Liver (tissue), 9 donors: ENCODE results near the gene ELOA. TPM values are rescaled to one million over a fixed set of nuclear protein-coding genes. Genes with fewer than 3 reads are reported as not detected.
"Not testable (repeated sequence)": the region's sequence is repeated elsewhere in the genome, so short reads cannot be mapped to it uniquely, and the experiment has no call there.

ENCODE experiments used
- DNase-seq: peaks from one replicate; pipeline ENCODE4 v3.0.0-alpha.2; 2017; ENCODE audit warnings: low spot score
- H3K27ac ChIP-seq, 2 donors: one replicate each; pipeline ENCODE4 v1.7.0; 2013; ENCODE audit warnings: inconsistent platforms in 2 of 2, low read length in 2 of 2, control low read depth in 1 of 2, low read depth in 1 of 2, mild to moderate bottlenecking in 1 of 2
- H3K27me3 ChIP-seq, 4 donors: one replicate each; pipeline versions ENCODE4 v1.6.1 to v1.7.0; 2013; ENCODE audit warnings: low read length in 3 of 4, inconsistent platforms in 1 of 4, mild to moderate bottlenecking in 1 of 4, moderate library complexity in 1 of 4; ENCODE audit not compliant: control insufficient read depth in 4 of 4, insufficient read depth in 4 of 4
- H3K36me3 ChIP-seq, 4 donors: one replicate each; pipeline versions ENCODE4 v1.6.1 to v1.7.0; 2013; ENCODE audit warnings: low read length in 3 of 4, mild to moderate bottlenecking in 3 of 4, low read depth in 1 of 4, moderate library complexity in 1 of 4; ENCODE audit not compliant: control insufficient read depth in 4 of 4, insufficient read depth in 3 of 4
- H3K4me1 ChIP-seq, 4 donors: one replicate each; pipeline versions ENCODE4 v1.6.1 to v1.7.0; 2013; ENCODE audit warnings: low read length in 3 of 4, mild to moderate bottlenecking in 3 of 4, moderate library complexity in 1 of 4; ENCODE audit not compliant: control insufficient read depth in 4 of 4, insufficient read depth in 4 of 4
- H3K4me3 ChIP-seq, 3 donors: one replicate each; pipeline versions ENCODE4 v1.6.1 to v1.7.0; 2013; ENCODE audit warnings: low read length in 3 of 3, control low read depth in 1 of 3, low read depth in 1 of 3, mild to moderate bottlenecking in 1 of 3
- H3K9ac ChIP-seq, 2 donors: one replicate each; pipeline ENCODE4 v1.7.0; 2013; ENCODE audit warnings: low read length in 2 of 2, mild to moderate bottlenecking in 2 of 2, moderate library complexity in 2 of 2, control low read depth in 1 of 2, low read depth in 1 of 2
- H3K9me3 ChIP-seq, 4 donors: one replicate each; pipeline versions ENCODE4 v1.6.1 to v1.7.0; 2013; ENCODE audit warnings: low read length in 3 of 4; ENCODE audit not compliant: control insufficient read depth in 4 of 4
- EGR1 ChIP-seq, 2 donors: IDR thresholded peaks; 2 replicates each; pipeline ENCODE4 v1.6.1; 2016 to 2018; ENCODE audit warnings: antibody characterized with exemption in 2 of 2, low read depth in 2 of 2
- FOXA1 ChIP-seq: IDR thresholded peaks from 2 replicates; pipeline ENCODE4 v1.6.1; 2016; ENCODE audit warnings: antibody characterized with exemption
- FOXA2 ChIP-seq: IDR thresholded peaks from 2 replicates; pipeline ENCODE4 v1.6.1; 2016; ENCODE audit warnings: antibody characterized with exemption
- GABPA ChIP-seq, 2 donors: IDR thresholded peaks in 1 of 2; conservative IDR thresholded peaks in 1 of 2; 2 replicates each; pipeline ENCODE4 v1.6.1; 2016; ENCODE audit warnings: antibody characterized with exemption in 2 of 2, mild to moderate bottlenecking in 1 of 2, moderate library complexity in 1 of 2
- HNF4A ChIP-seq, 2 donors: conservative IDR thresholded peaks; 2 replicates each; pipeline ENCODE4 v1.6.1; 2016; ENCODE audit warnings: antibody characterized with exemption in 2 of 2, mild to moderate bottlenecking in 2 of 2
- HNF4G ChIP-seq: IDR thresholded peaks from 2 replicates; pipeline ENCODE4 v1.6.1; 2016; ENCODE audit warnings: antibody characterized with exemption
- JUND ChIP-seq, 2 donors: IDR thresholded peaks; 2 replicates each; pipeline ENCODE4 v1.6.1; 2016; ENCODE audit warnings: antibody characterized with exemption in 2 of 2
- NR2F2 ChIP-seq: IDR thresholded peaks from 2 replicates; pipeline ENCODE4 v1.6.1; 2016; ENCODE audit warnings: antibody characterized with exemption
- RAD21 ChIP-seq, 2 donors: IDR thresholded peaks; 2 replicates each; pipeline ENCODE4 v1.6.1; 2016; ENCODE audit warnings: antibody characterized with exemption in 2 of 2, mild to moderate bottlenecking in 2 of 2
- RXRA ChIP-seq, 2 donors: IDR thresholded peaks; 2 replicates each; pipeline ENCODE4 v1.6.1; 2017 to 2018; ENCODE audit warnings: antibody characterized with exemption in 2 of 2, mild to moderate bottlenecking in 1 of 2
- TAF1 ChIP-seq: conservative IDR thresholded peaks from 2 replicates; pipeline ENCODE4 v1.6.1; 2016; ENCODE audit warnings: antibody characterized with exemption, mild to moderate bottlenecking
- YY1 ChIP-seq: IDR thresholded peaks from 2 replicates; pipeline ENCODE4 v1.6.1; 2016; ENCODE audit warnings: antibody characterized with exemption, mild to moderate bottlenecking
- WGBS: extraction: QIAGEN DNeasy Blood & Tissue Kit; methylation state at CpG from one replicate; pipeline ENCODE4 v1.1.7; 2013; 5-methylcytosine and 5-hydroxymethylcytosine counted together
- polyA plus RNA-seq, 2 donors: library from polyadenylated mRNA; stranded (reverse) in 1 of 2; unstranded in 1 of 2; fragments of 200-250 nt in 1 of 2; fragments of >200 nt in 1 of 2; fragmentation: Nextera tagmentation in 1 of 2; extraction: Ambion mirVana in 1 of 2; gene quantifications; one replicate each; pipeline versions ENCODE4 v1.2.1 to v1.2.3, GENCODE V29; 2013 to 2015
- total RNA-seq, 2 donors: library from RNA; depleted of rRNA; stranded (reverse); fragments of >200 nt; gene quantifications; one replicate each; pipeline ENCODE4 v1.2.3, GENCODE V29; 2014
- TF ChIP-seq, protein P1 (sequence below): IDR thresholded peaks from 2 replicates; pipeline ENCODE4 v1.6.1; 2016; ENCODE audit warnings: antibody characterized with exemption
- TF ChIP-seq, protein P2 (sequence below): IDR thresholded peaks from 2 replicates; pipeline ENCODE4 v1.6.1; 2016; ENCODE audit warnings: antibody characterized with exemption, mild to moderate bottlenecking
- TF ChIP-seq, protein P3 (sequence below): IDR thresholded peaks from 2 replicates; pipeline ENCODE4 v1.6.1; 2016; ENCODE audit warnings: antibody characterized with exemption
- donor health status: healthy.
- donor health status: healthy.
- donor health status: healthy.
- donor health status: healthy.
- donor health status: healthy.

Gene ELOA
- total and polyA plus RNA-seq, 4 donors = 11.1 to 34.9 (median 24.3) TPM

DNA sequence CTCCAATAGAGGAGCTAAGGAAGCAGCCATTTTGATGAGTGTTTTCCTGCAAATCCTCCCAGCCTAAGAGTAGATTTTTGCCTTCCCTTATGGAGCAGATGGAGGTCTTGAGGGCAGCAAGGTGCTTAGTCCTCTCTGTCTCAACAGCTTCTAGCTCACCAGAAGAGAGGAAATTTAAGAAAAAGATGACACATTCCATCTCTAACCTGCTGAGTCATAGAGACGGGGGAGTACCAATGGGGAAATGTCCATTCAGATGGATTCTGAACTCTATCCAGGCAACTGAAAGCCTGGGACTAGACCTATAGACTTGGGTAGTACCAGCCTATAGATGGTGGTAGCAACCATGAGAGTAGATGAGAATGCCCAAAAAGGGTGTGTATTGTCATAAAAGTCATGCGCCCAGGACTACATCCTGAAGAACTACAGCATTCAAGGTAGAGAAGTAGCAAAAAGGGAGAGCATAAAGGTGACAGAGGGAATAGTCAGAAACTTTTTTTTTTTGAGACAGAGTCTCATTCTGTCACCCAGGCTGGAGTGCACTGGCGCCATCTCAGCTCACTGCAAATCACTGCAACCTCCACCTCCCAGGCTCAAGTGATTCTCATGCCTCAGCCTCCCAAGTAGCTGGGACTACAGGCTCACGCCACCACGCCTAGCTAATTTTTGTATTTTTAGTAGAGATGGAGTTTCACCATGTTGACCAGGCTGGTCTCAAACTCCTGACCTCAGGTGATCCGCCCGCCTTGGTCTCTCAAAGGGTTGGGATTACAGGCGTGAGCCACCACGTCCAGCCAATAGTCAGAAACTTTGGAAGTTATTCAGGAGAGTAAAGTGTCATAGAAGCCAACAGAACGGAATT lies 10.7 kb upstream of the ELOA start:
- no peak for DNase-seq
- WGBS = 94% methylated on average over 10 of the region's 10 CpGs
- H3K27me3 ChIP-seq = no peaks in the 10 kb centered on the region

DNA sequence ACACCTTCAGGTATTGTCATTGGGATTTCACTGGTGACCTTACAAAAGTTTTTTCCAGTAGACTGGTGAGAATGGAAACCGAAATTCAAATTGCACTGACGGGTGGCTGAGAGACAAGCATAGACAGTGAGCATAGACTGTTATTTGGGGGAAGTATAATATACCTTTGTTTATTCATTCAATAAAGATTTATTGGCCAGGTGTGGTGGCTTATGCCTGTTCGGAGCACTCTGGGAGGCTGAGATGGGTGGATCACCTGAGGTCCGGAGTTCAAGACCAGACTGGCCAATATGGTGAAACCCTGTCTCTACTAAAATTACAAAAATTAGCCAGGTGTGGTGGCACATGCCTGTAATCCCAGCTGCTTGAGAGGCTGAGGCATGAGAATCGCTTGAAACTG lies 10.0 kb upstream of the ELOA start:
- H3K27ac ChIP-seq, H3K4me3 ChIP-seq, H3K27me3 ChIP-seq, H3K36me3 ChIP-seq, DNase-seq, H3K9ac ChIP-seq, H3K9me3 ChIP-seq: not testable (repeated sequence)
- 89% methylated on average over 5 of the region's 5 CpGs for WGBS
- peaks cover 5 to 25% (median 17%) of the 10 kb centered on the region in 4 donors for H3K4me1 ChIP-seq

More for the DNA sequence above, 10.7 kb upstream of the ELOA start:
- TF ChIP-seq RXRA (IDR thresholded peaks at IDR 0.05) (no peak), TAF1 (no peak), JUND (IDR thresholded peaks at IDR 0.05) (no peak), RAD21 (IDR thresholded peaks at IDR 0.05) (no peak), GABPA (IDR thresholded peaks at IDR 0.05 in 1 of 2, conservative IDR thresholded peaks at IDR 0.05 in 1 of 2) (no peak), HNF4G (no peak), FOXA1 (no peak), HNF4A (conservative IDR thresholded peaks at IDR 0.05) (no peak), NR2F2 (no peak), EGR1 (IDR thresholded peaks at IDR 0.05; ENCODE audit: low read depth in 2 of 2) (no peak), FOXA2 (no peak), YY1 (no peak)
- TF ChIP-seq, protein P1, sequence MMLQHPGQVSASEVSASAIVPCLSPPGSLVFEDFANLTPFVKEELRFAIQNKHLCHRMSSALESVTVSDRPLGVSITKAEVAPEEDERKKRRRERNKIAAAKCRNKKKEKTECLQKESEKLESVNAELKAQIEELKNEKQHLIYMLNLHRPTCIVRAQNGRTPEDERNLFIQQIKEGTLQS = no peak
- TF ChIP-seq, protein P2, sequence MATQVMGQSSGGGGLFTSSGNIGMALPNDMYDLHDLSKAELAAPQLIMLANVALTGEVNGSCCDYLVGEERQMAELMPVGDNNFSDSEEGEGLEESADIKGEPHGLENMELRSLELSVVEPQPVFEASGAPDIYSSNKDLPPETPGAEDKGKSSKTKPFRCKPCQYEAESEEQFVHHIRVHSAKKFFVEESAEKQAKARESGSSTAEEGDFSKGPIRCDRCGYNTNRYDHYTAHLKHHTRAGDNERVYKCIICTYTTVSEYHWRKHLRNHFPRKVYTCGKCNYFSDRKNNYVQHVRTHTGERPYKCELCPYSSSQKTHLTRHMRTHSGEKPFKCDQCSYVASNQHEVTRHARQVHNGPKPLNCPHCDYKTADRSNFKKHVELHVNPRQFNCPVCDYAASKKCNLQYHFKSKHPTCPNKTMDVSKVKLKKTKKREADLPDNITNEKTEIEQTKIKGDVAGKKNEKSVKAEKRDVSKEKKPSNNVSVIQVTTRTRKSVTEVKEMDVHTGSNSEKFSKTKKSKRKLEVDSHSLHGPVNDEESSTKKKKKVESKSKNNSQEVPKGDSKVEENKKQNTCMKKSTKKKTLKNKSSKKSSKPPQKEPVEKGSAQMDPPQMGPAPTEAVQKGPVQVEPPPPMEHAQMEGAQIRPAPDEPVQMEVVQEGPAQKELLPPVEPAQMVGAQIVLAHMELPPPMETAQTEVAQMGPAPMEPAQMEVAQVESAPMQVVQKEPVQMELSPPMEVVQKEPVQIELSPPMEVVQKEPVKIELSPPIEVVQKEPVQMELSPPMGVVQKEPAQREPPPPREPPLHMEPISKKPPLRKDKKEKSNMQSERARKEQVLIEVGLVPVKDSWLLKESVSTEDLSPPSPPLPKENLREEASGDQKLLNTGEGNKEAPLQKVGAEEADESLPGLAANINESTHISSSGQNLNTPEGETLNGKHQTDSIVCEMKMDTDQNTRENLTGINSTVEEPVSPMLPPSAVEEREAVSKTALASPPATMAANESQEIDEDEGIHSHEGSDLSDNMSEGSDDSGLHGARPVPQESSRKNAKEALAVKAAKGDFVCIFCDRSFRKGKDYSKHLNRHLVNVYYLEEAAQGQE = no peak
- TF ChIP-seq, protein P3, sequence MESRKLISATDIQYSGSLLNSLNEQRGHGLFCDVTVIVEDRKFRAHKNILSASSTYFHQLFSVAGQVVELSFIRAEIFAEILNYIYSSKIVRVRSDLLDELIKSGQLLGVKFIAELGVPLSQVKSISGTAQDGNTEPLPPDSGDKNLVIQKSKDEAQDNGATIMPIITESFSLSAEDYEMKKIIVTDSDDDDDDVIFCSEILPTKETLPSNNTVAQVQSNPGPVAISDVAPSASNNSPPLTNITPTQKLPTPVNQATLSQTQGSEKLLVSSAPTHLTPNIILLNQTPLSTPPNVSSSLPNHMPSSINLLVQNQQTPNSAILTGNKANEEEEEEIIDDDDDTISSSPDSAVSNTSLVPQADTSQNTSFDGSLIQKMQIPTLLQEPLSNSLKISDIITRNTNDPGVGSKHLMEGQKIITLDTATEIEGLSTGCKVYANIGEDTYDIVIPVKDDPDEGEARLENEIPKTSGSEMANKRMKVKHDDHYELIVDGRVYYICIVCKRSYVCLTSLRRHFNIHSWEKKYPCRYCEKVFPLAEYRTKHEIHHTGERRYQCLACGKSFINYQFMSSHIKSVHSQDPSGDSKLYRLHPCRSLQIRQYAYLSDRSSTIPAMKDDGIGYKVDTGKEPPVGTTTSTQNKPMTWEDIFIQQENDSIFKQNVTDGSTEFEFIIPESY = no peak
- H3K4me3 ChIP-seq = no peak overlapping the region
- no peaks in the 10 kb centered on the region for H3K9me3 ChIP-seq
- no peaks in the 10 kb centered on the region for H3K36me3 ChIP-seq
- peaks cover 5 to 32% (median 24%) of the 10 kb centered on the region in 4 donors for H3K4me1 ChIP-seq
- no peak overlapping the region for H3K27ac ChIP-seq
- H3K9ac ChIP-seq = no peak overlapping the region
